ENCODE measurements around the gene OR2V2.

OR2V2 gene

DNA sequence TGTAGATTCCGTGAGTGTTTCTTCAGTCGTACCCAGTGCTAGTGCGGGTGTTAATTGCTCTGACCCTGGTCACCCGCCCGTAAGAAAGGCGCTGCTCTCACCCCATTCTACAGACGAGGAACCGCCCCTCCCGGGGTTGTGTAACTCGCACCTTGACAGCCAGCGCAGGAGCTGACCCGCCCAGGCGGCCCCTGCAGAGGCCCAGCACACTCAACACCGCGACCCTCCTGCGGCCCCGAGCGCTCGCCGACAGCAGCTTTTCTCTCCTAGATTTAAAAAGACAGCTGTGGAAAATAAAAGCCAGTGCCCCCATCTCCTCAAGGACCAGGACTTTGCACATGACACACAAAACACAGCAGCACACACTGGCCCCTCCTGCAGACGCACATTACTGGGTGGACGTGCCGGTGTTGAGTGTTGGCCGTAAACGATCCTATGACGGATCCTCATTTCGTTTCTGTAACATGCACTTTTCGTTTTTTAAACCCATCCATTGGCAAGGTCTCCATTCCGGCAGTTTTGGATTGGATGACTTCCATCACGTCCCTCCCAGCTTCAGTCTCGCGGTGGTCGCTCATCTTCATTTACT, 22.9 kb downstream of the OR2V2 start:
- peaks cover 27% of the 10 kb centered on the region for H3F3A ChIP-seq (ENCODE audit: control insufficient read depth, insufficient read depth)
- H3K4me2 ChIP-seq (ENCODE audit: low read length): peak overlapping the region; percentile 76
- H3K4me1 ChIP-seq (ENCODE audit: control insufficient read depth, low read length): peaks cover 78% of the 10 kb centered on the region
- no peaks in the 10 kb centered on the region for H3K9me2 ChIP-seq (replicated peaks; ENCODE audit: control insufficient read depth, low read length)
- no peaks in the 10 kb centered on the region for H4K20me1 ChIP-seq (ENCODE audit: control insufficient read depth, insufficient read depth, low read depth, low read length)
- H3K27me3 ChIP-seq (ENCODE audit: control insufficient read depth, low read length): no peaks in the 10 kb centered on the region
- no peaks in the 10 kb centered on the region for H3K36me3 ChIP-seq (ENCODE audit: control insufficient read depth, low read length)
- no peak for TF ChIP-seq EZH2phosphoT487 (IDR thresholded peaks at IDR 0.05; ENCODE audit: borderline replicate concordance, low read length)
- TF ChIP-seq, protein P1, sequence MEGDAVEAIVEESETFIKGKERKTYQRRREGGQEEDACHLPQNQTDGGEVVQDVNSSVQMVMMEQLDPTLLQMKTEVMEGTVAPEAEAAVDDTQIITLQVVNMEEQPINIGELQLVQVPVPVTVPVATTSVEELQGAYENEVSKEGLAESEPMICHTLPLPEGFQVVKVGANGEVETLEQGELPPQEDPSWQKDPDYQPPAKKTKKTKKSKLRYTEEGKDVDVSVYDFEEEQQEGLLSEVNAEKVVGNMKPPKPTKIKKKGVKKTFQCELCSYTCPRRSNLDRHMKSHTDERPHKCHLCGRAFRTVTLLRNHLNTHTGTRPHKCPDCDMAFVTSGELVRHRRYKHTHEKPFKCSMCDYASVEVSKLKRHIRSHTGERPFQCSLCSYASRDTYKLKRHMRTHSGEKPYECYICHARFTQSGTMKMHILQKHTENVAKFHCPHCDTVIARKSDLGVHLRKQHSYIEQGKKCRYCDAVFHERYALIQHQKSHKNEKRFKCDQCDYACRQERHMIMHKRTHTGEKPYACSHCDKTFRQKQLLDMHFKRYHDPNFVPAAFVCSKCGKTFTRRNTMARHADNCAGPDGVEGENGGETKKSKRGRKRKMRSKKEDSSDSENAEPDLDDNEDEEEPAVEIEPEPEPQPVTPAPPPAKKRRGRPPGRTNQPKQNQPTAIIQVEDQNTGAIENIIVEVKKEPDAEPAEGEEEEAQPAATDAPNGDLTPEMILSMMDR (IDR thresholded peaks at IDR 0.05; ENCODE audit: low read depth, low read length, poor library complexity, severe bottlenecking): no peak
- H3K9me3 ChIP-seq (ENCODE audit: control insufficient read depth, insufficient read depth, low read length): no peaks in the 10 kb centered on the region
- H3K27ac ChIP-seq (ENCODE audit: low read depth, low read length): no peak overlapping the region
- H3K4me3 ChIP-seq (ENCODE audit: low read length): peak overlapping the region; percentile 47
- H3K79me2 ChIP-seq (ENCODE audit: control insufficient read depth, low read length): no peaks in the 10 kb centered on the region

DNA sequence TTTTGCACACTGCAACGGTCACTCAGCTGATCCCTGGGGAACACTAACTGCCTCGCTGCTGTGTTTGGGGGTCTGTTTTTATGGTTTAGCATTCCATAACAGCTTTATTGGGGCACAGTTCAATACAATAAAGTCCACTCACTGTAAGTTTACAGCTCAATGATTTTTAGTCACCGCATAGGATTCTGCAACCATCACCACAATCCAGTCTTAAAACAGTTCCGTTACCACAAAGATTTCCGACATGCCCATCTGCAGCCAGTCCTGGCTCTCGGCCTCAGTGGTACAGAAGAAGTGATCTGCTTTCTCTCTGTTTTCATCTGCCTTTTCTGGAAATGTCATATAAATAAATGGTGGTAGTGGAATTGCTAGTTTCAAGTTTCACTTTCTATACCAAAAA, 23.6 kb downstream of the OR2V2 start:
- Histone ChIP-seq H3K36me3 (ENCODE audit: control insufficient read depth, low read length) (no peaks in the 10 kb centered on the region), H3K4me1 (ENCODE audit: control insufficient read depth, low read length) (peaks cover 72% of the 10 kb centered on the region), H4K20me1 (ENCODE audit: control insufficient read depth, insufficient read depth, low read depth, low read length) (no peaks in the 10 kb centered on the region), H3K9me2 (replicated peaks; ENCODE audit: control insufficient read depth, low read length) (no peaks in the 10 kb centered on the region), H3K4me2 (ENCODE audit: low read length) (no peak overlapping the region), H3K79me2 (ENCODE audit: control insufficient read depth, low read length) (no peaks in the 10 kb centered on the region), H3K27ac (ENCODE audit: low read depth, low read length) (no peak overlapping the region), H3K27me3 (ENCODE audit: control insufficient read depth, low read length) (no peaks in the 10 kb centered on the region), H3K9me3 (ENCODE audit: control insufficient read depth, insufficient read depth, low read length) (no peaks in the 10 kb centered on the region), H3F3A (ENCODE audit: control insufficient read depth, insufficient read depth) (peaks cover 26% of the 10 kb centered on the region), H3K4me3 (ENCODE audit: low read length) (no peak overlapping the region)
- no peak for TF ChIP-seq EZH2phosphoT487 (IDR thresholded peaks at IDR 0.05; ENCODE audit: borderline replicate concordance, low read length)
- TF ChIP-seq, protein P1 (IDR thresholded peaks at IDR 0.05; ENCODE audit: low read depth, low read length, poor library complexity, severe bottlenecking): no peak

DNA sequence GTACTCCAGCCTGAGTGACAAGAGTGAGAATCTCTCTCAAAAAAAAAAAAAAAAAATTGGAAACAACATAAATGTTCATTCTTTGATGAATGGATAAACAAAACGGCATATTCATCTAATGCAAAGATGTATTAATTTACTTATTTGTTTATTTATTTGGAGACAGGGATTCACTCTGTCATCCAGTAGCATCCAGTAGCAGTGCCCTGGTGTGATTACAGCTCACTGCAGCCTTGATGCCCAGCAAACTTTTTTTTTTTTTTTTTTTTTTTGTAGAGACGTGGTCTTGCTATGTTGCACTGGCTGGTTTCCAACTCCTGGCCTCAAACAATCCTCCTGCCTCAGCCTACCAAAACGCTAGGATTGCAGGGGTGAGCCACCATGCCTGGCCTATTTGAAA, 24.4 kb downstream of the OR2V2 start:
- no peaks in the 10 kb centered on the region for H3K36me3 ChIP-seq (ENCODE audit: control insufficient read depth, low read length)
- H3K27me3 ChIP-seq (ENCODE audit: control insufficient read depth, low read length): no peaks in the 10 kb centered on the region
- H3K27ac ChIP-seq (ENCODE audit: low read depth, low read length): no peak overlapping the region
- H3K4me3 ChIP-seq (ENCODE audit: low read length): peak overlapping the region; percentile 70
- peaks cover 64% of the 10 kb centered on the region for H3K4me1 ChIP-seq (ENCODE audit: control insufficient read depth, low read length)
- no peaks in the 10 kb centered on the region for H3K9me3 ChIP-seq (ENCODE audit: control insufficient read depth, insufficient read depth, low read length)
- H3K79me2 ChIP-seq (ENCODE audit: control insufficient read depth, low read length): no peaks in the 10 kb centered on the region
- no peaks in the 10 kb centered on the region for H4K20me1 ChIP-seq (ENCODE audit: control insufficient read depth, insufficient read depth, low read depth, low read length)
- no peaks in the 10 kb centered on the region for H3K9me2 ChIP-seq (replicated peaks; ENCODE audit: control insufficient read depth, low read length)
- peaks cover 23% of the 10 kb centered on the region for H3F3A ChIP-seq (ENCODE audit: control insufficient read depth, insufficient read depth)
- TF ChIP-seq, protein P1 (IDR thresholded peaks at IDR 0.05; ENCODE audit: low read depth, low read length, poor library complexity, severe bottlenecking): no peak
- no peak for TF ChIP-seq EZH2phosphoT487 (IDR thresholded peaks at IDR 0.05; ENCODE audit: borderline replicate concordance, low read length)
- H3K4me2 ChIP-seq (ENCODE audit: low read length): peak overlapping the region; percentile 63

All from DOHH2 (cell line).